ENCODE measurements around the gene RPN1.

- TF ChIP-seq GATA3 (IDR thresholded peaks at IDR 0.05; ENCODE audit: low read depth, low read length) = no peak
- TF ChIP-seq GATA2 (IDR thresholded peaks at IDR 0.05; ENCODE audit: low read depth, low read length) = no peak
Observed at GRCh38 chr3:128584412-128585020, 66.1 kb downstream of the RPN1 start.

All from SH-SY5Y (cell line).